ENCODE data around the gene SLC44A1. TPM values are rescaled to one million over a fixed set of nuclear protein-coding genes. Genes with fewer than 3 reads are reported as not detected.

SLC44A1 gene
- total RNA-seq, 4 donors from 2014 or later = 9.9 to 53.8 (median 40.8) TPM

GRCh38 chr9:105414947-105415661, 170.7 kb downstream of the SLC44A1 start:
- Histone ChIP-seq H3K36me3 (no peaks in the 10 kb centered on the region), H3K27ac (no peak overlapping the region), H3K4me3 (no peak overlapping the region), H3K27me3 (no peaks in the 10 kb centered on the region), H3K4me1 (no peaks in the 10 kb centered on the region), H3K9me3 (no peaks in the 10 kb centered on the region)
- DNase-seq = peak in 2 of 3 donors; percentile 65 to 84
- TF ChIP-seq CTCF (IDR thresholded peaks at IDR 0.05) = peak; percentile 54 to 93 (median 90)
- TF ChIP-seq POLR2A (IDR thresholded peaks at IDR 0.05) = no peak

- no peak for DNase-seq
- TF ChIP-seq CTCF (IDR thresholded peaks at IDR 0.05) (no peak), POLR2A (IDR thresholded peaks at IDR 0.05) (no peak)
- no peak overlapping the region for H3K27ac ChIP-seq
- H3K4me1 ChIP-seq = no peaks in the 10 kb centered on the region
- H3K27me3 ChIP-seq = no peaks in the 10 kb centered on the region
- H3K9me3 ChIP-seq = no peaks in the 10 kb centered on the region
- H3K4me3 ChIP-seq = no peak overlapping the region
- no peaks in the 10 kb centered on the region for H3K36me3 ChIP-seq
These were observed 171.2 kb downstream of the SLC44A1 start for GRCh38 chr9:105415662-105415980.

GRCh38 chr9:105416840-105417239, 172.4 kb downstream of the SLC44A1 start:
- Histone ChIP-seq H3K9me3 (no peaks in the 10 kb centered on the region), H3K4me3 (no peak overlapping the region), H3K4me1 (no peaks in the 10 kb centered on the region), H3K27me3 (no peaks in the 10 kb centered on the region), H3K27ac (no peak overlapping the region), H3K36me3 (no peaks in the 10 kb centered on the region)
- no peak for DNase-seq
- no peak for TF ChIP-seq POLR2A (IDR thresholded peaks at IDR 0.05)
- TF ChIP-seq CTCF (IDR thresholded peaks at IDR 0.05) = no peak

GRCh38 chr9:105418588-105419500, 174.4 kb downstream of the SLC44A1 start:
- H3K27me3 ChIP-seq = no peaks in the 10 kb centered on the region
- no peak overlapping the region for H3K27ac ChIP-seq
- TF ChIP-seq POLR2A (IDR thresholded peaks at IDR 0.05) = no peak
- TF ChIP-seq CTCF (IDR thresholded peaks at IDR 0.05) = no peak
- H3K36me3 ChIP-seq = no peaks in the 10 kb centered on the region
- H3K4me1 ChIP-seq = no peaks in the 10 kb centered on the region
- DNase-seq = no peak
- no peak overlapping the region for H3K4me3 ChIP-seq
- H3K9me3 ChIP-seq = no peaks in the 10 kb centered on the region

- Histone ChIP-seq H3K4me1 (no peaks in the 10 kb centered on the region), H3K27me3 (no peaks in the 10 kb centered on the region), H3K27ac (no peak overlapping the region), H3K4me3 (no peak overlapping the region), H3K9me3 (no peaks in the 10 kb centered on the region), H3K36me3 (no peaks in the 10 kb centered on the region)
- no peak for DNase-seq
- TF ChIP-seq POLR2A (IDR thresholded peaks at IDR 0.05) = no peak
- no peak for TF ChIP-seq CTCF (IDR thresholded peaks at IDR 0.05)
These were observed 175.6 kb downstream of the SLC44A1 start for GRCh38 chr9:105419816-105420597.

All from Peyer's patch (tissue), 4 donors.